Rectal smooth muscle tissue (tissue), 1 donor: Measurements from ENCODE around the gene OR2H1.

Source experiments
- H3K27ac ChIP-seq: one replicate; pipeline ENCODE4 v1.7.0; 2013; ENCODE audit warnings: low read depth, low read length, inconsistent platforms
- H3K27me3 ChIP-seq: one replicate; pipeline ENCODE4 v1.7.0; 2013; ENCODE audit warnings: low read length; ENCODE audit not compliant: control insufficient read depth, insufficient read depth
- H3K36me3 ChIP-seq: one replicate; pipeline ENCODE4 v1.7.0; 2013; ENCODE audit warnings: low read length; ENCODE audit not compliant: control insufficient read depth, insufficient read depth
- H3K4me1 ChIP-seq: one replicate; pipeline ENCODE4 v1.7.0; 2013; ENCODE audit warnings: low read length; ENCODE audit not compliant: control insufficient read depth, insufficient read depth
- H3K4me3 ChIP-seq: one replicate; pipeline ENCODE4 v1.7.0; 2013; ENCODE audit warnings: low read length
- H3K9ac ChIP-seq: one replicate; pipeline ENCODE4 v1.7.0; 2013; ENCODE audit warnings: low read length

OR2H1 gene

GRCh38 chr6:29502181-29502580 is 45.2 kb downstream of the OR2H1 start:
- Histone ChIP-seq H3K4me1 (no peaks in the 10 kb centered on the region), H3K36me3 (no peaks in the 10 kb centered on the region), H3K27me3 (no peaks in the 10 kb centered on the region), H3K9ac (no peak overlapping the region), H3K27ac (no peak overlapping the region), H3K4me3 (no peak overlapping the region)

- H3K4me1 ChIP-seq, result no peaks in the 10 kb centered on the region
- H3K27me3 ChIP-seq, result no peaks in the 10 kb centered on the region
- H3K27ac ChIP-seq, result no peak overlapping the region
- H3K4me3 ChIP-seq, result no peak overlapping the region
- no peaks in the 10 kb centered on the region for H3K36me3 ChIP-seq
- H3K9ac ChIP-seq, result no peak overlapping the region
Measured at GRCh38 chr6:29502597-29502996, 45.6 kb downstream of the OR2H1 start.

GRCh38 chr6:29504961-29505360 is 48.0 kb downstream of the OR2H1 start:
- H3K27me3 ChIP-seq, result no peaks in the 10 kb centered on the region
- H3K9ac ChIP-seq, result no peak overlapping the region
- H3K36me3 ChIP-seq, result no peaks in the 10 kb centered on the region
- H3K27ac ChIP-seq, result no peak overlapping the region
- H3K4me3 ChIP-seq, result no peak overlapping the region
- H3K4me1 ChIP-seq, result no peaks in the 10 kb centered on the region

GRCh38 chr6:29505808-29506207 is 48.9 kb downstream of the OR2H1 start:
- H3K4me3 ChIP-seq, result no peak overlapping the region
- no peak overlapping the region for H3K9ac ChIP-seq
- no peaks in the 10 kb centered on the region for H3K36me3 ChIP-seq
- H3K4me1 ChIP-seq, result no peaks in the 10 kb centered on the region
- no peaks in the 10 kb centered on the region for H3K27me3 ChIP-seq
- no peak overlapping the region for H3K27ac ChIP-seq

GRCh38 chr6:29506446-29507067 is 49.6 kb downstream of the OR2H1 start:
- Histone ChIP-seq H3K4me3 (no peak overlapping the region), H3K27me3 (no peaks in the 10 kb centered on the region), H3K36me3 (no peaks in the 10 kb centered on the region), H3K27ac (no peak overlapping the region), H3K4me1 (no peaks in the 10 kb centered on the region), H3K9ac (no peak overlapping the region)

GRCh38 chr6:29507319-29507718 is 50.4 kb downstream of the OR2H1 start:
- Histone ChIP-seq H3K27ac (no peak overlapping the region), H3K9ac (no peak overlapping the region), H3K4me1 (no peaks in the 10 kb centered on the region), H3K36me3 (no peaks in the 10 kb centered on the region), H3K27me3 (no peaks in the 10 kb centered on the region), H3K4me3 (no peak overlapping the region)

- Histone ChIP-seq H3K27ac (no peak overlapping the region), H3K4me3 (no peak overlapping the region), H3K36me3 (no peaks in the 10 kb centered on the region), H3K4me1 (no peaks in the 10 kb centered on the region), H3K9ac (no peak overlapping the region), H3K27me3 (no peaks in the 10 kb centered on the region)
Measured at GRCh38 chr6:29509239-29509638, 52.3 kb downstream of the OR2H1 start.

- Histone ChIP-seq H3K4me3 (no peak overlapping the region), H3K9ac (no peak overlapping the region), H3K27ac (no peak overlapping the region)
Measured at GRCh38 chr6:29509711-29510110, 52.8 kb downstream of the OR2H1 start.

GRCh38 chr6:29510202-29510601 is 53.2 kb downstream of the OR2H1 start:
- Histone ChIP-seq H3K27ac (no peak overlapping the region), H3K27me3 (no peaks in the 10 kb centered on the region)

More at GRCh38 chr6:29509711-29510110, 52.8 kb downstream of the OR2H1 start:
- H3K36me3 ChIP-seq, result no peaks in the 10 kb centered on the region
- no peaks in the 10 kb centered on the region for H3K27me3 ChIP-seq
- H3K4me1 ChIP-seq, result no peaks in the 10 kb centered on the region

GRCh38 chr6:29510746-29511300 is 53.9 kb downstream of the OR2H1 start:
- H3K4me1 ChIP-seq, result no peaks in the 10 kb centered on the region
- no peaks in the 10 kb centered on the region for H3K27me3 ChIP-seq
- H3K4me3 ChIP-seq, result no peak overlapping the region
- no peak overlapping the region for H3K9ac ChIP-seq
- no peaks in the 10 kb centered on the region for H3K36me3 ChIP-seq
- H3K27ac ChIP-seq, result no peak overlapping the region

More at GRCh38 chr6:29510202-29510601, 53.2 kb downstream of the OR2H1 start:
- Histone ChIP-seq H3K4me3 (no peak overlapping the region), H3K9ac (no peak overlapping the region), H3K36me3 (no peaks in the 10 kb centered on the region), H3K4me1 (no peaks in the 10 kb centered on the region)
